Measurements from ENCODE around the gene MAP3K6. TPM values are rescaled to one million over a fixed set of nuclear protein-coding genes. Genes with fewer than 3 reads are reported as not detected.
A peak's percentile ranks its signal among the peaks of the same experiment; 100 is the strongest.

MAP3K6 gene
- total and polyA plus RNA-seq, 8 donors: 11.8 to 83.3 (median 16.2) TPM

- peak overlapping the region in 1 of 2 donors; percentile 40 for H3K4me3 ChIP-seq
Observed at GRCh38 chr1:27372808-27373690, 6.3 kb upstream of the MAP3K6 start.

GRCh38 chr1:27372022-27372807 lies 5.5 kb upstream of the MAP3K6 start:
- DNase-seq: no peak

More at GRCh38 chr1:27372808-27373690, 6.3 kb upstream of the MAP3K6 start:
- intact Hi-C loops (cut with DNase I): no loop called here
- no peaks in the 10 kb centered on the region for H3K9me3 ChIP-seq
- peak overlapping the region in 1 of 2 donors; percentile 73 for H3K27ac ChIP-seq
- H3K4me1 ChIP-seq: peaks cover under 1 to 30% of the 10 kb centered on the region in 2 donors
- peak in 1 of 2 donors; percentile 26 for TF ChIP-seq CTCF (IDR thresholded peaks at IDR 0.05)
- no peak for DNase-seq
- no peaks in the 10 kb centered on the region for H3K36me3 ChIP-seq
- ATAC-seq: no peak
- no peaks in the 10 kb centered on the region for H3K27me3 ChIP-seq

GRCh38 chr1:27368869-27369582 lies 2.3 kb upstream of the MAP3K6 start:
- H3K4me1 ChIP-seq: peaks cover 23 to 54% of the 10 kb centered on the region in 2 donors
- no peaks in the 10 kb centered on the region for H3K9me3 ChIP-seq
- ATAC-seq: no peak
- no peak for DNase-seq
- peaks cover 0 to 7% of the 10 kb centered on the region in 2 donors for H3K27me3 ChIP-seq
- TF ChIP-seq CTCF (IDR thresholded peaks at IDR 0.05): no peak
- H3K4me3 ChIP-seq: peak overlapping the region in 1 of 2 donors; percentile 40
- H3K27ac ChIP-seq: peak overlapping the region; percentile 42 to 73
- intact Hi-C loops (cut with DNase I): no loop called here
- H3K36me3 ChIP-seq: peaks cover 0 to 10% of the 10 kb centered on the region in 2 donors

More at GRCh38 chr1:27372022-27372807, 5.5 kb upstream of the MAP3K6 start:
- Histone ChIP-seq H3K4me3 (peak overlapping the region in 1 of 2 donors; percentile 40), H3K4me1 (peaks cover 9 to 38% of the 10 kb centered on the region in 2 donors), H3K9me3 (no peaks in the 10 kb centered on the region), H3K27ac (peak overlapping the region in 1 of 2 donors; percentile 73), H3K27me3 (no peaks in the 10 kb centered on the region), H3K36me3 (no peaks in the 10 kb centered on the region)
- ATAC-seq: no peak
- no peak for TF ChIP-seq CTCF (IDR thresholded peaks at IDR 0.05)
- intact Hi-C loops (cut with DNase I): no loop called here

GRCh38 chr1:27367160-27367650 lies 444 bp upstream of the MAP3K6 start:
- no peak for TF ChIP-seq CTCF (IDR thresholded peaks at IDR 0.05)
- no peak for ATAC-seq
- Histone ChIP-seq H3K27ac (peak overlapping the region; percentile 91 to 98), H3K9me3 (no peaks in the 10 kb centered on the region), H3K36me3 (peaks cover 0 to 28% of the 10 kb centered on the region in 2 donors), H3K4me3 (peak overlapping the region; percentile 67 to 74), H3K4me1 (peaks cover 23 to 57% of the 10 kb centered on the region in 2 donors), H3K27me3 (peaks cover 0 to 7% of the 10 kb centered on the region in 2 donors)
- no peak for DNase-seq
- intact Hi-C loops (cut with DNase I): no loop called here

All from left lung (tissue), 10 donors.